GM18867 (cell line): ENCODE data around the gene PPHLN1.

Experiments
- ATAC-seq: cut with Tn5 transposase; IDR thresholded peaks from one replicate; pipeline ENCODE4 v1.9.1; 2021; ENCODE audit warnings: mild to moderate bottlenecking, moderate library complexity; ENCODE audit not compliant: unreplicated experiment

Gene PPHLN1

DNA sequence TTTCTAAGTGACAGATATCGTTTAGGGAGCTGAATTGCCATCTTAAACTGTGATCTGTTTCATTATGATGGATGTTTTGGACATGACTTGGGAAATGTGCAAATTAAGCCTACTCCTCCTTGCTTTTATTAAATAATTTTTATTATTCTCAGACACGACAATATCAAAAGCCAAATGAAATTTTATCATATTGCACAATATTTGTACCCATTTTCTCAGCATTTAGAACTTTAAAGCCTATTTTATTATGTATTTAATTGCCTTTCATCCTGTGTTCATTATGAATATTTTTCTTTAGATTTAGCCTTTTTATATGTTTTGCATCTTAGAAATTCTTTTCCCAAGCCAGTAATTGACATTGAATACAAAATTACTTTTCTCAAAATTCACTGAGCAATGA lies 102.9 kb downstream of the PPHLN1 start:
- ATAC-seq = no peak

- no peak for ATAC-seq
These were observed 106.7 kb downstream of the PPHLN1 start for GRCh38 chr12:42432517-42433140.

DNA sequence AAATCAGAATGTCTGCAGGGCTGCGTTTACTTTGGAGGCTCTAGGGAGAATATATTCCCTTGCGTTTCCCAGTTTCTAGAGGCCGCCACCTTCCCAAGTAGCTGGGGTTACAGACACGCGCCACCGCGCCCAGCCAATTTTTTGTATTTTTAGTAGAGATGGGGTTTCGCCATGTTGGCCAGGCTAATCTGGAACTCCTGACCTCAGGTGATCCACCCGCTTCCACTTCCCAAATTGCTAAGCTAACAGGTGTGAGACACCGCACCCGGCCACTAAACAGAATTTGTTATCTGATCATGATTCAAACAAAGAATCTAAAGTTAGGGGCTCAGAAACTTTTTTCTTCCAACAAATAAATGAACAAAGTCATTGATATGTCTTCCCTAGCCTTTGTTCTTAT lies 114.6 kb downstream of the PPHLN1 start:
- ATAC-seq = no peak

- no peak for ATAC-seq
These were observed 116.4 kb downstream of the PPHLN1 start for GRCh38 chr12:42442311-42442759.

GRCh38 chr12:42442888-42443287 lies 116.9 kb downstream of the PPHLN1 start:
- ATAC-seq = no peak

- ATAC-seq = no peak
These were observed 118.4 kb downstream of the PPHLN1 start for GRCh38 chr12:42444192-42444943.

DNA sequence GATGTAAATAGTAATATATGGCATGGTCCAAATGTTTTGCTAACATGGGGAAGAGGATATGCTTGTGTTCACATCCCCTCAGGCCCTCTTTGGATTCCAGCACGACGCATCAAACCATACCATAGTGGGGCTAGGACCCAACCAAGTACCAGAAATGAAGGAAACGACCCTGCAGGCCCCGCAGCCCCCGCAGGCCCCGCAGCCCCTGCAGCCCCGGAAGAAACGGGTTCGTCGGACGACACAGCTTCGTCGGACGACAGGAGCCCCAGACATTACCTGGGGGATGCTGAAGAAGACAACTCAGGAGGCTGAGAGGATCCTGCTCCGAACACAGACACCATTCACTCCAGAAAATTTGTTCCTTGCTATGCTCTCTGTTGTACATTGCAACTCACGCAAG lies 119.9 kb downstream of the PPHLN1 start:
- ATAC-seq = no peak

DNA sequence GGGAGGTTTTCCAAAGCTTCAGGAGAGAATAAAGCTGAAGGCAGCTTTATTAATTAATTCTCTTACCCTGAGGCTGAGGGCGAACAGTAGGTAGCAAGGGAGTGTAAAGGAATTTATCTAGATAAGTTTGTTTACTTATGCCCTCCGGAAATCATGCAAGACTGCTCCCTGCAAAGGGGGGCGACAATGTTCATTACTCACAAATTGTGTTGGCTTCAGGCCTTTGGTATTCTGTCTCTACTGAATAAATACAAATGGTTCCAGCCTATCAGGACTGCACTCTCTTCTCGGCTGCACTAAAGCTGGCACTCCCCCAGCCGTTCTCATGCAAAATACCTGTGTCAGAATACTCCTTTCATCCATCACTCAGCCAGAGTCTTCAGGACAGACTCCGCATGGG lies 120.8 kb downstream of the PPHLN1 start:
- ATAC-seq = no peak

GRCh38 chr12:42447371-42447786 lies 121.4 kb downstream of the PPHLN1 start:
- ATAC-seq = no peak

GRCh38 chr12:42448841-42449240 lies 122.9 kb downstream of the PPHLN1 start:
- no peak for ATAC-seq

GRCh38 chr12:42450248-42450647 lies 124.3 kb downstream of the PPHLN1 start:
- ATAC-seq = no peak

GRCh38 chr12:42458575-42458974 lies 132.6 kb downstream of the PPHLN1 start:
- no peak for ATAC-seq

GRCh38 chr12:42459336-42459847 lies 133.4 kb downstream of the PPHLN1 start:
- ATAC-seq = no peak

DNA sequence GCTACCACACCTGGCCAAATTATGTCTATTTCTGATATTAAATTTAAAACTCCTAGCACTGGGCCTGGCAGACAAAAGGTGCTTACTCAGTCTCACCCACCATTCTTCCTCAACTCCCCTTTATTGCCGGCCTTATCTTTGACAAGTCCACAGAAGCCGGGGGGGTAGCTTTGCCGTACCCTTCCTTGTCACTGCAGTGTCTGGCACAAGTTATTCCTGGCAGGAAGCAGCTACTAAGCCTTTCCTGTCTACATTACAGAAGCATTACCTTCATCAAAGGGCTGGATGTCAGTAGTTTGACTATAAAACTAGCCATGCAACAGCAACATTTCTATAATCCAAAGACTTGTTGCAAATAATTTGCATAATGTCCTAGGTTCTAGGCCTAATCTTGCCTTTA lies 136.5 kb downstream of the PPHLN1 start:
- no peak for ATAC-seq

DNA sequence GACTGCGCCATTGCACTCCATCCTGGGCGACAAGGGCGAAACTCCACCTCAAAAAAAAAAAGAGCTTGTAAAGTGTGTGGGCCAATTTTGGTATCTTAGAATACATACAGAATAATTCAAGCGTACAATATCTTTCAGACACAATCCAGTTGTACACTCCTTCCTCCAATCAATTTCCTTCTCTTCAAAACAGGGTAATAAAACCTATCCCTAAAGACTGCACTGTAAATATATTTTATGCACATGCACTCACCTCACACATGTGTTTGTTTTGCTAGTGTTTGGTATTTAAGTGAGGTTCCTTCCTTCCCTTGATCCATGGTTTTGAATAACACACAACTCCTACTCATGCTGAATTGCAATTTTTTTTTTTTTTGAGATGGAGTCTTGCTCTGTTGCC lies 137.7 kb downstream of the PPHLN1 start:
- ATAC-seq = no peak

DNA sequence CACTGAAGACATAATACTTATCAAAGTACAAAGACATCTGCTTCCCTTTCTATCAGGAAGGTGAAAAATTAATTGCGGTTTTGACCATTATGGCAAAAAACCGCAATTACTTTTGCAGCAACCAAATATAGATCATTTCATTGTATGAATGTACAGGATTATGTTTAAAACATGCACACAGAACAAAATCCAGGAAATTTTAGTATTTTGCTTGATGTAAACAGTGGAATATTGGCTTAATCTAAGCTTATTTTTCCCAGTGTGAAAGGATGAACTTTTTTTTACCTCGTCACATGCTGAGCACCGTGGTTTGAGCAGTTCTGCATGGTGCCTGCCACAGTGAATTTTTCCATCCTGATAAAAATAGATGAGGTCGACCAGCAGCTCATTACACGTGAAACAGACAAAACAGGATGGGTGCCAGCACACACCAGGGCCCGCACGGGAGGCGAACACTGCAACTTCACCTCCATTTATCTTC lies 142.4 kb downstream of the PPHLN1 start:
- ATAC-seq = peak; percentile 18

- ATAC-seq = peak; percentile 2
These were observed 143.0 kb downstream of the PPHLN1 start for GRCh38 chr12:42468921-42469320.

DNA sequence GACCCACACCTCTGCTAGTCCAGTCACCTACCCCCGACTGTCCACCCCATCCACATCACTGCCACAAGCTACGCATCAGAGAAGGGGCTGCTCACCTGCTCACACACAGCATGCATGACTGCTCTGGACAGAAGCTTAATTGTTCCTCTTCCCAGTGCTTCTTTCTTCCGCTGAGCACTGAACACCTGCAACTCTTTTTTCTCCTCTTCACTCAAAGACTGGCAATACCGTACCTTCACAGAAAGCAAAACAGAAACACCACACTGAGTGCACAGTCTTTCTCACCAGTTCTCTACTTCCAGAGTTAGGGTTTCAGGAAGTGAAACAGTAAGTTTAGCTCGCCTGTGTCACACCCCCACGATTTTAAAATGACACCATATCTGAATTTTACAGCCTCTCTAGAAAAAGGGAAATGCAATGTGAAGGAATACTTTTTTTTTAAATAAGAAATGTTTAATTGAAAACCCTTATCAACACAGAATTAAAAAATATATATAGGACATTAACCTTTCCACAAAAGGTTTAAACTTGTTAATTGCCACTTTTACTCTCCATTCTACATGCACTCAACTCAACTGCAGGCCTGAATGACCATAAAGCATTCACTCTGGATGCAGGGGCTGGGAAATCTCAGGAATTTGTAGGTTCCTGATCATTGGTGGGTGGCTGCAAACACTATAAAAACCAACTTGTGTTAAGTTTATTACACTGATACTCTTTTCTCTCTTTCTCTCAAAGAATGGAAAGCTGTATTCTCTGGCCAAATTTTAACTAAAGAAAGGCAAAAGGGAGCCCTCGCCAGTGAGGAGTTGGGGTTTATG lies 143.6 kb downstream of the PPHLN1 start:
- peak; percentile 98 for ATAC-seq

- no peak for ATAC-seq
These were observed 146.4 kb downstream of the PPHLN1 start for GRCh38 chr12:42472376-42472775.

- ATAC-seq = no peak
These were observed 147.2 kb downstream of the PPHLN1 start for GRCh38 chr12:42473130-42473529.

- ATAC-seq = no peak
These were observed 147.6 kb downstream of the PPHLN1 start for GRCh38 chr12:42473561-42473960.
